Memory B cell (primary cell): ENCODE results near the gene HSPBAP1.

Experiments used
- ATAC-seq: fragments of 150-1000 bp; cut with Tn5 transposase; 2 replicates; pipeline ENCODE4 v1.10.0; 2021; ENCODE audit warnings: low read depth, mild to moderate bottlenecking, moderate library complexity
- DNase-seq, 2 donors: peaks; one replicate each; pipeline ENCODE4 v3.0.0; 2022; ENCODE audit warnings: low spot score in 2 of 2
- H3K27ac Mint-ChIP-seq: one replicate; pipeline ENCODE4 v1.8.0; 2022; ENCODE audit warnings: mild to moderate bottlenecking, moderate library complexity, mixed read lengths
- H3K27me3 Mint-ChIP-seq: one replicate; pipeline ENCODE4 v1.8.0; 2022; ENCODE audit warnings: mixed read lengths
- H3K36me3 Mint-ChIP-seq: one replicate; pipeline ENCODE4 v1.8.0; 2022; ENCODE audit warnings: mild to moderate bottlenecking, mixed read lengths
- H3K4me1 Mint-ChIP-seq: one replicate; pipeline ENCODE4 v1.8.0; 2022; ENCODE audit warnings: mixed read lengths
- H3K4me3 Mint-ChIP-seq: one replicate; pipeline ENCODE4 v1.8.0; 2022; ENCODE audit warnings: mild to moderate bottlenecking, moderate library complexity, mixed read lengths
- H3K9me3 Mint-ChIP-seq: one replicate; pipeline ENCODE4 v1.8.0; 2022; ENCODE audit warnings: mixed read lengths

Gene HSPBAP1

GRCh38 chr3:122793568-122794416 lies at the start of gene HSPBAP1:
Gene HSPBAP1, minus strand, starts transcription at chr3:122793831. Its CDS starts 151 bp downstream, at chr3:122793680.
- Mint-ChIP-seq H3K9me3 (no peaks in the 10 kb centered on the region), H3K27ac (no peak within 1 kb of the TSS), H3K27me3 (no peaks in the 10 kb centered on the region), H3K4me1 (peaks cover 25% of the 10 kb centered on the region), H3K4me3 (peak within 1 kb of the TSS; percentile 91), H3K36me3 (no peaks in the 10 kb centered on the region)
- DNase-seq (peak; percentile 88), ATAC-seq (peak; percentile 66)

GRCh38 chr3:122835590-122835989 lies 42.0 kb upstream of the HSPBAP1 start:
- no peaks in the 10 kb centered on the region for H3K4me1 Mint-ChIP-seq
- no peak overlapping the region for H3K4me3 Mint-ChIP-seq
- no peaks in the 10 kb centered on the region for H3K27me3 Mint-ChIP-seq
- no peak overlapping the region for H3K27ac Mint-ChIP-seq
- no peak for DNase-seq
- no peak for ATAC-seq
- no peaks in the 10 kb centered on the region for H3K9me3 Mint-ChIP-seq
- H3K36me3 Mint-ChIP-seq = peaks cover 20% of the 10 kb centered on the region

- ATAC-seq = no peak
- H3K27ac Mint-ChIP-seq = no peak overlapping the region
- H3K36me3 Mint-ChIP-seq = peaks cover 24% of the 10 kb centered on the region
- DNase-seq = no peak
- H3K4me3 Mint-ChIP-seq = no peak overlapping the region
- no peaks in the 10 kb centered on the region for H3K27me3 Mint-ChIP-seq
- H3K4me1 Mint-ChIP-seq = peaks cover 2% of the 10 kb centered on the region
- H3K9me3 Mint-ChIP-seq = no peaks in the 10 kb centered on the region
Observed at GRCh38 chr3:122828281-122828680, 34.6 kb upstream of the HSPBAP1 start.

GRCh38 chr3:122826278-122826677 lies 32.6 kb upstream of the HSPBAP1 start:
- Mint-ChIP-seq H3K9me3 (no peaks in the 10 kb centered on the region), H3K27me3 (no peaks in the 10 kb centered on the region), H3K4me1 (peaks cover 2% of the 10 kb centered on the region), H3K36me3 (peaks cover 27% of the 10 kb centered on the region), H3K27ac (no peak overlapping the region), H3K4me3 (no peak overlapping the region)
- ATAC-seq (no peak), DNase-seq (no peak)

GRCh38 chr3:122825460-122825859 lies 31.8 kb upstream of the HSPBAP1 start:
- no peaks in the 10 kb centered on the region for H3K9me3 Mint-ChIP-seq
- DNase-seq (no peak), ATAC-seq (no peak)
- H3K4me3 Mint-ChIP-seq = no peak overlapping the region
- H3K27me3 Mint-ChIP-seq = no peaks in the 10 kb centered on the region
- peaks cover 2% of the 10 kb centered on the region for H3K4me1 Mint-ChIP-seq
- no peak overlapping the region for H3K27ac Mint-ChIP-seq
- peaks cover 31% of the 10 kb centered on the region for H3K36me3 Mint-ChIP-seq

GRCh38 chr3:122824465-122825381 lies 31.1 kb upstream of the HSPBAP1 start:
- H3K4me3 Mint-ChIP-seq = no peak overlapping the region
- H3K27me3 Mint-ChIP-seq = no peaks in the 10 kb centered on the region
- peaks cover 31% of the 10 kb centered on the region for H3K36me3 Mint-ChIP-seq
- H3K9me3 Mint-ChIP-seq = no peaks in the 10 kb centered on the region
- ATAC-seq (no peak), DNase-seq (no peak)
- H3K27ac Mint-ChIP-seq = no peak overlapping the region
- peaks cover 2% of the 10 kb centered on the region for H3K4me1 Mint-ChIP-seq

GRCh38 chr3:122816587-122816986 lies 23.0 kb upstream of the HSPBAP1 start:
- ATAC-seq = no peak
- Mint-ChIP-seq H3K4me1 (no peaks in the 10 kb centered on the region), H3K27me3 (no peaks in the 10 kb centered on the region), H3K27ac (no peak overlapping the region), H3K36me3 (peaks cover 16% of the 10 kb centered on the region), H3K4me3 (no peak overlapping the region), H3K9me3 (no peaks in the 10 kb centered on the region)
- DNase-seq = no peak

GRCh38 chr3:122810734-122811133 lies 17.1 kb upstream of the HSPBAP1 start:
- Mint-ChIP-seq H3K4me1 (no peaks in the 10 kb centered on the region), H3K9me3 (no peaks in the 10 kb centered on the region), H3K27ac (no peak overlapping the region), H3K4me3 (no peak overlapping the region), H3K36me3 (peaks cover 20% of the 10 kb centered on the region), H3K27me3 (no peaks in the 10 kb centered on the region)
- DNase-seq = no peak
- ATAC-seq = no peak

- ATAC-seq (no peak), DNase-seq (no peak)
- peaks cover 7% of the 10 kb centered on the region for H3K4me1 Mint-ChIP-seq
- H3K27ac Mint-ChIP-seq = no peak overlapping the region
- no peak overlapping the region for H3K4me3 Mint-ChIP-seq
- peaks cover 26% of the 10 kb centered on the region for H3K36me3 Mint-ChIP-seq
- H3K27me3 Mint-ChIP-seq = no peaks in the 10 kb centered on the region
- no peaks in the 10 kb centered on the region for H3K9me3 Mint-ChIP-seq
Observed at GRCh38 chr3:122803977-122804376, 10.3 kb upstream of the HSPBAP1 start.

GRCh38 chr3:122802323-122802722 lies 8.7 kb upstream of the HSPBAP1 start:
- Mint-ChIP-seq H3K9me3 (no peaks in the 10 kb centered on the region), H3K27ac (peak overlapping the region; percentile 15), H3K27me3 (no peaks in the 10 kb centered on the region), H3K4me1 (peaks cover 7% of the 10 kb centered on the region), H3K4me3 (no peak overlapping the region), H3K36me3 (peaks cover 18% of the 10 kb centered on the region)
- DNase-seq (no peak), ATAC-seq (no peak)

GRCh38 chr3:122800706-122801237 lies 7.1 kb upstream of the HSPBAP1 start:
- peaks cover 16% of the 10 kb centered on the region for H3K36me3 Mint-ChIP-seq
- DNase-seq = no peak

GRCh38 chr3:122800031-122800430 lies 6.4 kb upstream of the HSPBAP1 start:
- Mint-ChIP-seq H3K9me3 (no peaks in the 10 kb centered on the region), H3K27me3 (no peaks in the 10 kb centered on the region), H3K4me3 (no peak overlapping the region), H3K4me1 (peaks cover 21% of the 10 kb centered on the region), H3K36me3 (peaks cover 16% of the 10 kb centered on the region), H3K27ac (no peak overlapping the region)
- ATAC-seq (no peak), DNase-seq (no peak)

More at GRCh38 chr3:122800706-122801237, 7.1 kb upstream of the HSPBAP1 start:
- H3K4me1 Mint-ChIP-seq = peaks cover 18% of the 10 kb centered on the region
- no peaks in the 10 kb centered on the region for H3K27me3 Mint-ChIP-seq
- H3K27ac Mint-ChIP-seq = no peak overlapping the region
- H3K9me3 Mint-ChIP-seq = no peaks in the 10 kb centered on the region
- ATAC-seq = no peak
- no peak overlapping the region for H3K4me3 Mint-ChIP-seq

GRCh38 chr3:122799322-122799721 lies 5.7 kb upstream of the HSPBAP1 start:
- Mint-ChIP-seq H3K9me3 (no peaks in the 10 kb centered on the region), H3K4me1 (peaks cover 25% of the 10 kb centered on the region), H3K4me3 (no peak overlapping the region), H3K36me3 (peaks cover 16% of the 10 kb centered on the region), H3K27ac (no peak overlapping the region), H3K27me3 (no peaks in the 10 kb centered on the region)
- DNase-seq = no peak
- no peak for ATAC-seq

GRCh38 chr3:122797291-122797690 lies 3.7 kb upstream of the HSPBAP1 start:
- DNase-seq (no peak), ATAC-seq (no peak)
- no peak overlapping the region for H3K27ac Mint-ChIP-seq
- peaks cover 3% of the 10 kb centered on the region for H3K36me3 Mint-ChIP-seq
- H3K4me3 Mint-ChIP-seq = no peak overlapping the region
- no peaks in the 10 kb centered on the region for H3K9me3 Mint-ChIP-seq
- peaks cover 25% of the 10 kb centered on the region for H3K4me1 Mint-ChIP-seq
- no peaks in the 10 kb centered on the region for H3K27me3 Mint-ChIP-seq
